H9 (cell line): ENCODE results near the gene HIGD2A. TPM values are rescaled to one million over a fixed set of nuclear protein-coding genes. Genes with fewer than 3 reads are reported as not detected.
A peak's percentile ranks its signal among the peaks of the same experiment; 100 is the strongest.

ENCODE experiments used
- DNase-seq: peaks from one replicate; pipeline ENCODE4 v3.0.0-alpha.2; 2017
- H2AFZ ChIP-seq: one replicate; pipeline ENCODE4 v1.6.1; 2013; ENCODE audit warnings: mild to moderate bottlenecking, low read length, control low read depth, moderate library complexity
- H2AK5ac ChIP-seq: 2 replicates; pipeline ENCODE4 v1.6.1; 2013; ENCODE audit warnings: low read length, control low read depth, mixed read lengths; ENCODE audit not compliant: insufficient read length
- H2BK120ac ChIP-seq: one replicate; pipeline ENCODE4 v1.6.1; 2013; ENCODE audit warnings: low read depth, mild to moderate bottlenecking, low read length, control low read depth, inconsistent platforms; ENCODE audit not compliant: poor library complexity, severe bottlenecking
- H2BK12ac ChIP-seq: 2 replicates; pipeline ENCODE4 v1.6.1; 2013; ENCODE audit warnings: low read length, control low read depth, mixed read lengths, low read depth; ENCODE audit not compliant: insufficient read length
- H2BK15ac ChIP-seq: 2 replicates; pipeline ENCODE4 v1.6.1; 2013; ENCODE audit warnings: low read depth, low read length, control low read depth
- H2BK20ac ChIP-seq: one replicate; pipeline ENCODE4 v1.6.1; 2013; ENCODE audit warnings: low read depth, mild to moderate bottlenecking, low read length, control low read depth, inconsistent platforms; ENCODE audit not compliant: poor library complexity, severe bottlenecking
- H2BK5ac ChIP-seq: 2 replicates; pipeline ENCODE4 v1.6.1; 2013; ENCODE audit warnings: low read length, control low read depth, mixed read lengths; ENCODE audit not compliant: insufficient read length
- H3K14ac ChIP-seq: 2 replicates; pipeline ENCODE4 v1.6.1; 2013; ENCODE audit warnings: low read length, control low read depth; ENCODE audit not compliant: insufficient read depth
- H3K18ac ChIP-seq: 2 replicates; pipeline ENCODE4 v1.6.1; 2013; ENCODE audit warnings: low read depth, mild to moderate bottlenecking, mixed read lengths, low read length, control low read depth; ENCODE audit not compliant: insufficient read length
- H3K23ac ChIP-seq: 2 replicates; pipeline ENCODE4 v1.6.1; 2013; ENCODE audit warnings: low read length, control low read depth, mixed read lengths, low read depth; ENCODE audit not compliant: insufficient read length
- H3K23me2 ChIP-seq: 2 replicates; pipeline ENCODE4 v1.6.1; 2013; ENCODE audit warnings: low read depth, mild to moderate bottlenecking, mixed read lengths, low read length, control low read depth; ENCODE audit not compliant: insufficient read length, poor library complexity, severe bottlenecking
- H3K27ac ChIP-seq: 2 replicates; pipeline ENCODE4 v1.5.1; 2013; ENCODE audit warnings: low read length, control low read depth, mixed read lengths, low read depth; ENCODE audit not compliant: insufficient read length
- H3K27me3 ChIP-seq: 2 replicates; pipeline ENCODE4 v1.6.1; 2013; ENCODE audit warnings: low read length, control low read depth, inconsistent platforms; ENCODE audit not compliant: insufficient read depth
- H3K4ac ChIP-seq: 2 replicates; pipeline ENCODE4 v1.6.1; 2013; ENCODE audit warnings: low read depth, mild to moderate bottlenecking, control low read depth, inconsistent platforms, low read length, moderate library complexity
- H3K4me1 ChIP-seq: 2 replicates; pipeline ENCODE4 v1.6.1; 2013; ENCODE audit warnings: low read length, control low read depth, inconsistent platforms; ENCODE audit not compliant: insufficient read depth
- H3K4me2 ChIP-seq: 2 replicates; pipeline ENCODE4 v1.6.1; 2013; ENCODE audit warnings: low read length, control low read depth, mixed read lengths; ENCODE audit not compliant: insufficient read length, insufficient read depth
- H3K56ac ChIP-seq: 2 replicates; pipeline ENCODE4 v1.6.1; 2013; ENCODE audit warnings: low read depth, mild to moderate bottlenecking, mixed read lengths, low read length, control low read depth; ENCODE audit not compliant: insufficient read length
- H3K79me1 ChIP-seq: 2 replicates; pipeline ENCODE4 v1.6.1; 2013; ENCODE audit warnings: low read depth, mild to moderate bottlenecking, moderate library complexity, low read length, control low read depth, inconsistent platforms; ENCODE audit not compliant: insufficient read depth, poor library complexity, severe bottlenecking
- H3K79me2 ChIP-seq: 2 replicates; pipeline ENCODE4 v1.6.1; 2013; ENCODE audit warnings: low read length, control low read depth, inconsistent platforms; ENCODE audit not compliant: insufficient read depth
- H3K9ac ChIP-seq: 2 replicates; pipeline ENCODE4 v1.6.1; 2013; ENCODE audit warnings: low read length, control low read depth, mixed read lengths; ENCODE audit not compliant: insufficient read length; ENCODE audit errors: extremely low read depth
- H3K9me3 ChIP-seq: one replicate; pipeline ENCODE4 v1.6.1; 2013; ENCODE audit warnings: low read depth, low read length, inconsistent platforms; ENCODE audit not compliant: control insufficient read depth
- H3T11ph ChIP-seq: one replicate; pipeline ENCODE4 v1.6.1; 2013; ENCODE audit warnings: mild to moderate bottlenecking, low read length, control low read depth, inconsistent platforms
- H4K20me1 ChIP-seq: one replicate; pipeline ENCODE4 v1.6.1; 2013; ENCODE audit not compliant: control insufficient read depth, insufficient read length, insufficient read depth
- H4K5ac ChIP-seq: 2 replicates; pipeline ENCODE4 v1.6.1; 2013; ENCODE audit warnings: low read depth, mild to moderate bottlenecking, mixed read lengths, low read length, control low read depth; ENCODE audit not compliant: insufficient read length
- H4K8ac ChIP-seq: replicated peaks from 2 replicates; pipeline ENCODE4 v1.6.1; 2013; ENCODE audit warnings: low read length, control low read depth, mixed read lengths, low read depth; ENCODE audit not compliant: insufficient read length
- H4K91ac ChIP-seq: 2 replicates; pipeline ENCODE4 v1.6.1; 2013; ENCODE audit warnings: low read depth, mild to moderate bottlenecking, moderate library complexity, mixed read lengths, low read length, control low read depth; ENCODE audit not compliant: insufficient read length
- H3K27ac Mint-ChIP-seq, 3 experiments: 2 replicates in 2 of 3; 3 replicates in 1 of 3; pipeline ENCODE4 v1.8.0; 2020 to 2021; ENCODE audit warnings: mixed read lengths in 3 of 3, mild to moderate bottlenecking in 1 of 3, moderate library complexity in 1 of 3
- H3K27me3 Mint-ChIP-seq: 2 replicates; pipeline ENCODE4 v1.8.0; 2021; ENCODE audit warnings: low read depth, mild to moderate bottlenecking, moderate library complexity, mixed read lengths
- H3K36me3 Mint-ChIP-seq, 3 experiments: 2 replicates in 2 of 3; 3 replicates in 1 of 3; pipeline ENCODE4 v1.8.0; 2020 to 2021; ENCODE audit warnings: low read depth in 3 of 3, mixed read lengths in 3 of 3; ENCODE audit not compliant: insufficient read depth in 1 of 3
- H3K4me1 Mint-ChIP-seq, 2 experiments: 2 replicates each; pipeline ENCODE4 v1.8.0; 2020; ENCODE audit warnings: mixed read lengths in 2 of 2
- H3K4me3 Mint-ChIP-seq, 2 experiments: 2 replicates in 1 of 2; 3 replicates in 1 of 2; pipeline ENCODE4 v1.8.0; 2020 to 2021; ENCODE audit warnings: mild to moderate bottlenecking in 2 of 2, mixed read lengths in 2 of 2, moderate library complexity in 1 of 2
- H3K9me3 Mint-ChIP-seq, 2 experiments: 2 replicates in 1 of 2; 3 replicates in 1 of 2; pipeline ENCODE4 v1.8.0; 2020; ENCODE audit warnings: mild to moderate bottlenecking in 2 of 2, mixed read lengths in 2 of 2, moderate library complexity in 1 of 2
- WGBS: extraction: QIAGEN DNeasy Blood & Tissue Kit; methylation state at CpG from one replicate; pipeline ENCODE4 v1.1.7; 2013; ENCODE audit warnings: missing lambda C conversion rate, low lambda C conversion rate, mixed read lengths; ENCODE audit not compliant: insufficient read length; ENCODE audit errors: extremely low coverage; 5-methylcytosine and 5-hydroxymethylcytosine counted together
- total RNA-seq: library from RNA; stranded (reverse); gene quantifications from 2 replicates; pipeline ENCODE4 v1.2.1, GENCODE V29; 2021
- TF ChIP-seq, protein P1 (sequence below): fragments of 200-600 bp; sonication (generic); conservative IDR thresholded peaks from 3 replicates; pipeline ENCODE4 v1.8.0; 2021; ENCODE audit warnings: antibody characterized with exemption, mild to moderate bottlenecking

HIGD2A gene
- total RNA-seq, 1 experiment from 2014 or later, result 92.3 TPM

DNA sequence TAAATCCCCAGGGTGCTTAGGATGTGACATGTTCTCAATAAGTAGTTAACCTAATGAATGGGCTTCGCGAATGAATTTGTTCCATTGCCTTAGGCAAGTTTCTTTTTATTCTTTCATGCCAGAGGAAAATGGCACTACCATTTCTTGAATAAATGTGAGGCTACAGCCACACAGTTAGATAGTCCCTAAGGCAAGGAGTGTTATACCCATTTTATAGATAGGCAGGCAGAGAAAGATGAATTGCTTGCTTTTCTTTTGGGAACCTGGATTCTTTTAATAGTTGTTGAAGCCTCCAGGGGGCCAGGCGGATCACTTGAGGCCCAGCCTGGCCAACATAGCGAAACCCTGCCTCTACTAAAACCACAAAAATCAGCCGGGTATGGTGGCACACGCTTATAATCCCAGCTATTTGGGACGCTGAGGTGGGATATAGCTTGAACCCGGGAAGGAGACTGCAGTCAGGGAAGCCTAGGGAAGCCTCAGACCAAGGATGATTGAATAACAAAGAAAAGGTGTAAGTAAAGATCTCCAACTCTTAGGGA lies 1.1 kb upstream of the HIGD2A start:
- H3K27me3 Mint-ChIP-seq, result no peaks in the 10 kb centered on the region
- no peak overlapping the region for H2BK120ac ChIP-seq
- no peaks in the 10 kb centered on the region for H3K27me3 ChIP-seq
- no peak overlapping the region for H3K56ac ChIP-seq
- H2BK20ac ChIP-seq, result no peak overlapping the region
- H2BK5ac ChIP-seq, result no peak overlapping the region
- no peak overlapping the region for H3K23ac ChIP-seq
- peak overlapping the region; percentile 97 to 99 for H3K4me3 Mint-ChIP-seq
- H3K9ac ChIP-seq, result peak overlapping the region; percentile 20
- H2AFZ ChIP-seq, result no peak overlapping the region
- H4K20me1 ChIP-seq, result no peaks in the 10 kb centered on the region
- peak overlapping the region in 2 of 3 experiments; percentile 82 to 94; a peak in 5 of 7 replicates for H3K27ac Mint-ChIP-seq
- H3K4ac ChIP-seq, result no peak overlapping the region
- TF ChIP-seq, protein P1, sequence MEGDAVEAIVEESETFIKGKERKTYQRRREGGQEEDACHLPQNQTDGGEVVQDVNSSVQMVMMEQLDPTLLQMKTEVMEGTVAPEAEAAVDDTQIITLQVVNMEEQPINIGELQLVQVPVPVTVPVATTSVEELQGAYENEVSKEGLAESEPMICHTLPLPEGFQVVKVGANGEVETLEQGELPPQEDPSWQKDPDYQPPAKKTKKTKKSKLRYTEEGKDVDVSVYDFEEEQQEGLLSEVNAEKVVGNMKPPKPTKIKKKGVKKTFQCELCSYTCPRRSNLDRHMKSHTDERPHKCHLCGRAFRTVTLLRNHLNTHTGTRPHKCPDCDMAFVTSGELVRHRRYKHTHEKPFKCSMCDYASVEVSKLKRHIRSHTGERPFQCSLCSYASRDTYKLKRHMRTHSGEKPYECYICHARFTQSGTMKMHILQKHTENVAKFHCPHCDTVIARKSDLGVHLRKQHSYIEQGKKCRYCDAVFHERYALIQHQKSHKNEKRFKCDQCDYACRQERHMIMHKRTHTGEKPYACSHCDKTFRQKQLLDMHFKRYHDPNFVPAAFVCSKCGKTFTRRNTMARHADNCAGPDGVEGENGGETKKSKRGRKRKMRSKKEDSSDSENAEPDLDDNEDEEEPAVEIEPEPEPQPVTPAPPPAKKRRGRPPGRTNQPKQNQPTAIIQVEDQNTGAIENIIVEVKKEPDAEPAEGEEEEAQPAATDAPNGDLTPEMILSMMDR, result no peak
- peak overlapping the region; percentile 65 for H3K4me2 ChIP-seq
- no peak overlapping the region for H2AK5ac ChIP-seq
- H3K9me3 Mint-ChIP-seq, result peaks cover 0 to 3% of the 10 kb centered on the region in 2 experiments; a peak in 1 of 5 replicates
- H2BK15ac ChIP-seq, result no peak overlapping the region
- H4K5ac ChIP-seq, result no peak overlapping the region
- H4K91ac ChIP-seq, result no peak overlapping the region
- H3K27ac ChIP-seq, result no peak overlapping the region
- no peak overlapping the region for H2BK12ac ChIP-seq
- H3K36me3 Mint-ChIP-seq, result peaks cover 30 to 61% (median 38%) of the 10 kb centered on the region in 3 experiments
- H4K8ac ChIP-seq, result no peak overlapping the region
- H3K4me1 Mint-ChIP-seq, result peaks cover 12% of the 10 kb centered on the region in 2 experiments
- no peaks in the 10 kb centered on the region for H3K79me1 ChIP-seq
- peaks cover 8% of the 10 kb centered on the region; the same call in 1 of the 2 replicates for H3K79me2 ChIP-seq
- peaks cover 7% of the 10 kb centered on the region for H3K23me2 ChIP-seq
- WGBS, result no CpG with 5 or more reads among the region's 8 CpGs
- H3K18ac ChIP-seq, result no peak overlapping the region
- no peak overlapping the region for H3T11ph ChIP-seq
- DNase-seq, result no peak
- no peaks in the 10 kb centered on the region for H3K9me3 ChIP-seq
- H3K14ac ChIP-seq, result no peak overlapping the region
- no peaks in the 10 kb centered on the region for H3K4me1 ChIP-seq
